NCI-H2171 treated with DMSO at 0.1 percent for 48 hours (cell line): ENCODE measurements around the gene IPO5.
"Not testable (repeated sequence)": the region's sequence is repeated elsewhere in the genome, so short reads cannot be mapped to it uniquely, and the experiment has no call there.

Experiments used
- DNase-seq: peaks from one replicate; lab custom pipeline; 2025; lab: John Stamatoyannopoulos, UW

The IPO5 gene

DNA sequence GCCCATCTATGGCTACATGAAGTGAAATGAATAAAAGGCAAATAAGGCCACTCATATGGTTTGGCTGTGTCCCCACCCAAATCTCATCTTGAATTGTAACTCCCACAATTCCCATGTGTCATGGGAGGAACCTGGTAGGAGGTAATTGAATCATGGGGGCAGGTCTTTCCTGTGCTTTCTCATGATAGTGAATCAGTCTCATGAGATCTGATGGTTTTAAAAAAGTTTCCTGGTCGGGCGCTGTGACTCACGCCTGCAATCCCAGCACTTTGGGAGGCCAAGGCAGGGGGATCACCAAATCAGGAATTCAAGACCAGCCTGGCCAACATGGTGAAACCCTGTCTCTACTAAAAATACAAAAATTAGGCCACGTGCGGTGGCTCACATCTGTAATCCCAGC lies 4.2 kb upstream of the IPO5 start:
- DNase-seq, result not testable (repeated sequence)

- no peak for DNase-seq
Measured at GRCh38 chr13:97951376-97951775, 2.1 kb upstream of the IPO5 start.

GRCh38 chr13:97952831-97953230 lies 644 bp upstream of the IPO5 start:
- peak; percentile 9 for DNase-seq

GRCh38 chr13:97961340-97961739 lies 7.9 kb downstream of the IPO5 start:
- DNase-seq, result no peak

GRCh38 chr13:97962887-97963286 lies 9.4 kb downstream of the IPO5 start:
- no peak for DNase-seq

DNA sequence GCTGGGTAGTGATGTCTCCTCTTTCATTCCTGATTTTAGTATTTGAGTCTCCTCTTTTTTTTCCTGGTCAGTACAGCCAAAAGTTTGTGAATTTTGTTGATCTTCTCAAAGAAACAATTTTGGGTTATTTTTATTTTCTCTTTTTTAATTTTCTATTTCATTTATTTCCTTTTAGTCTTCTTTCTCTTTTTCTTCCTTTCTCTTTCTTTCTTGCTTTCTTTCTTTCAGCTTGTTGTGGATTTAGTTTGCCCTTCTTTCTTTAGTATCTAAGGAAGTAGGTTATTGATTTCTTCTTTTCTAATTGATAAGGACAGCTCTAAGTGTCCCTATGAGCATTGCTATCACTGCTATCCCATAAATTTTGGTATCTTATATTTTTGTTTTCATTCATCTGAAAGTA lies 13.8 kb downstream of the IPO5 start:
- no peak for DNase-seq

DNA sequence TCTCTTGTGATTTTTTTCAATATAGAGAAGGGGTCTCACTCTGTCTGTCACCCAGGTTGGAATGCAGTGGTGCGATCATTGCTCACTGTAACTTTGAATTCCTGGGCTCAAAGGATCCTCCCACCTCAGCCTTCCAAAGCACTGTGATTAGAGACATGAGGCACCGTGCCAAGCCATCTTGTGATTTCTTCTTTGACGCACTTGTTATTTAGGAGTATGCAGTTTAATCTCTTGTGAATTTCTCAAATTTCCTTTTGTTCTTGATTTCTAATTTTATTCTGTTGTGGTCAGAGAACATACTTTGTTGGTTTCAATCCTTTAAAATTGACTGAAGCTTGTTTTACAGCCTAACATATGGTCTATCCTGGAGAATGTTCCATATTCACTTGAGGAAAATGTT lies 14.5 kb downstream of the IPO5 start:
- peak; percentile 23 for DNase-seq

DNA sequence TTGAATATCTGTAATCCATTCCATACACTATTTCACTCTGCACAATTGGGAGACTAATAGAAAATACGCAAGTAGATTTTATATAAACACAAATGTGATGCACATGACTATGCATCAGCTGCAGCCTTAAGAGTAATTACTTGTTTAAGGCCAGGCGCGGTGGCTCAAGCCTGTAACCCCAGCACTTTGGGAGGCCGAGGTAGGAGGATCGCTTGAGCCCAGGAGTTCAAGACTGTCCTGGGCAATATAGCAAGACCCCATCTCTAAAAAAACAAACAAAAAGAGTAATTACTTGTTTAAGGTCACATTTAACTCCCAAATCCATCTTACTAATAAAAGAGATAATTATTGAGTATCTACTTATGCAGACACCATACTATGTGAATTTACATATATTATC lies 18.0 kb downstream of the IPO5 start:
- no peak for DNase-seq

- DNase-seq, result no peak
Measured at GRCh38 chr13:97974773-97975172, 21.3 kb downstream of the IPO5 start.

- no peak for DNase-seq
Measured at GRCh38 chr13:97975280-97975847, 21.9 kb downstream of the IPO5 start.

DNA sequence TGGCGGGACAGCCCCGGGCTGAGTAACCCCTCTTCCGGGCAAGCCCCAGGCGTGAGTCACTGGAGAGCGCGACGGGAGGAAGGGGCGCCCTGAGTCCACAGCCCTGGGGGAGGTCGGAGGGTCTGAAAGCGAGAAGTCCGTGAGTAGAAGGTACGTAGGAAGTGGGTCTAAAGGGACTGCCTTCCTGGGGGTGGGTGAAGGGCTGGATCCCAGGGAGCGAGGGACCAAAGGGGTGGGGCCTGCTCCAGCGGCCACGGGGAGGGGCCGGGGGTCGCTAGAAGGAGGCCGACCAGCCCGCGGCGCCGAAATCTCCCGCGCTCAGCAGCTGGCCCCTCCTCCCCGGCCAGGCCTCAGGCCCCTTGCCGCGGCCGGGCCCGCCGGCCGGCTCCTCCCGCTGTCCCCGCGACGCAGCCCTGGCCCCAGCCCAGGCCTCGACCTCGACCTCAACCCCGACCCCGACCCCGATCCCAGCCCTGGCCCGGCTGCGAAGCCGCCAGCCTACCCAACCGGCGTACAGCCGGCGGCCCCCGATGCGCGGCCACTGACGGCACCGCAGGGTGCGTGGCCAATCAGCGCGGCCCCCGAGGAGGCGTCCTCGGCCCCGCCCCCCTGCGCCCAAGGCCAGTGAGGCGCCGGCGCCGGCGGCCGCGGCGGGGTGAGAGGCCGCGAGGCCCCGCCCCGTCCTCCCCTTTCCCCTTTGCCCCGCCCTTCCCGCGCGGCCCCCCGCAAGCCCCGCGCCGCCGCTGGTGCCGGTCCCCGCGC lies 22.6 kb downstream of the IPO5 start:
- peak; percentile 82 for DNase-seq

- DNase-seq, result peak; percentile 19
Measured at GRCh38 chr13:97976610-97977521, 23.4 kb downstream of the IPO5 start.

DNA sequence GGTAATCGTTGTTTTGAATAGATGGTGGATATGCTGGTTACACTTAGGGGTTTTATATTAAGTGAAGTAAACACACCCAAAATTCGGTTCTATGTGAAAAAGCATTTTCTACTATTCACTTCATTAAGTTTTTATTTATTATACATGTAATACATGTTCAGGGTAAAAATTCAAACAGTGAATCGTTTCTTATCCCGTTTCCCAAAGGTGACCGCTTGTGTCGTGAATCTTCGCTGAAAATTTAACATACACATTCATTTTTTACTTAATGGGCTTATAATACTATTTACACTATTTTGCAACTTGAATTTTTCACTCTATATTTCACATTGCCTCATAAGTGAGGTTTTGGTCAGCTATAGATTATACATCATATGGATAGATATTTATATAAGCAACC lies 24.5 kb downstream of the IPO5 start:
- DNase-seq, result no peak

- no peak for DNase-seq
Measured at GRCh38 chr13:97978651-97979050, 25.2 kb downstream of the IPO5 start.

DNA sequence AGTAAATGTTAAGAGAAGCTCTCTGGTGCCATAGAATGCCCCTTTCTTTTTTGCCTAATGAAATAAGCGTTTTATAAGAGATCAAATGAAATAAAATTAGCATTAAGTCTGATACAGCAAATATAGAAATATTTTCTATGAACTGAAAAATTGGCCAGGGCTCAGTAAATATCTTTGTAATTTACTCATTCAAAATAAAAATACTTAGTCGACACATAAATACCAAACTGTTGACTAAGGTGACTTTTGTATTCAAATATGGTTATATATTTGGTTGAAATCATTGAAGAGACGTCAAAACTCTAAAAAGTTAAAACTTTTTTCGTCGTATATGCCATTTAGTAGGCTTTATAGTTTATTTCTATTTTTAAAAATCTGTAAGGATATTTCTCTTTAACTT lies 25.6 kb downstream of the IPO5 start:
- DNase-seq, result no peak

GRCh38 chr13:97979556-97979955 lies 26.1 kb downstream of the IPO5 start:
- DNase-seq, result no peak

DNA sequence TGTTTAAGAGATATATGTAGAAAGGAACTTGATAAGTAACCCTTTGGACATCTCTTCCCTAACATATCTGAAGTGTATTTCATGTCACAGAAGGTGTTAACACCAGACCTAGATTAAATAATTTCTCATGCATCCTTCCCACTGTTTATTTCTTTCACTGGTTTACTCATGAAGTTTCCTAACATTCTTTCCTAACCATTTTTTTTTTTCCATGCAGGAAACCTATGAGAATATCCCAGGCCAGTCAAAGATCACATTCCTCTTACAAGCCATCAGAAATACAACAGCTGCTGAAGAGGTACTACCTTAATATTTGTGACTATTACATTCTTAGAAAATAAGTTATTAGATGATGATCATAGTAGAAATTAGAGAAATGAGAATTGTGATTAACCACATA lies 28.8 kb downstream of the IPO5 start:
- no peak for DNase-seq

DNA sequence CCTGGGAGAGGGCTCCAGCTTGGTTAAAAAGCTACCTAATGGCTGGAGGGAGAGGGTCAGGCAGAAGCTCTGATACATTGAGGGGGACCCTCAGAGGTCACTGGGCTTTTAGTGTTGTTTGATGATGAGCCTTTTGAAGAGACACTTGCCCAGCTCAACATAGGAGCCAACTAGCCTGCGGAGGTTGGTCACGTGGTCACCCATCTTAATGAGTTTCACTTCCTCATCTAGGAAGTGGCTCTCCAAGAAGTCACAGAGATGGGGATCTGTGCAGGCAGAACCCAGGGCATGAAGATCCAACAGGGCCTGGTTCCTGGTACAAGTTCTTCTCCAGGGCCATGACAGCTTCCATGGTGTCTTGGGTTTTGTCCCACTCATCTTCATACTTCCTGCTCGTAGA lies 33.4 kb downstream of the IPO5 start:
- DNase-seq, result no peak

- DNase-seq, result no peak
Measured at GRCh38 chr13:97999653-98000052, 46.2 kb downstream of the IPO5 start.

DNA sequence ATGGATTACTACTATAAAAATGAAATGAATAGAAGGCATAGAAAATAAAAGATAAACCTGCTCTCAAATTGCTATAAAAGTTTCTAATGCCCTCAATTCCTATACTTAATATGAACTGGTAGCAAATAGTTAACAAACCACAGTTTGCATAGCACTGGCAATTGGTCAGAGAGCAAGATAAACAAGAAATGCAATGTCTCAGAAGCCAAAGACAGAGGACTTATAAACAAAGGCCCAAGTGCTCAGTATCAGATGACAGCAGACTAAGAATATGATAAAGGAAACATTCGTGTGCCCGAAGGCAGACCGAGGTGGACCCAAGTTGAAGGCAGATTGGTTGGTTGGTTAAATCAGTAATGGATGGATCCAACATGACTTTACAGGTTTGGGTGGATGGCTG lies 50.6 kb downstream of the IPO5 start:
- DNase-seq, result no peak

- DNase-seq, result not testable (repeated sequence)
Measured at GRCh38 chr13:98004997-98005396, 51.5 kb downstream of the IPO5 start.

DNA sequence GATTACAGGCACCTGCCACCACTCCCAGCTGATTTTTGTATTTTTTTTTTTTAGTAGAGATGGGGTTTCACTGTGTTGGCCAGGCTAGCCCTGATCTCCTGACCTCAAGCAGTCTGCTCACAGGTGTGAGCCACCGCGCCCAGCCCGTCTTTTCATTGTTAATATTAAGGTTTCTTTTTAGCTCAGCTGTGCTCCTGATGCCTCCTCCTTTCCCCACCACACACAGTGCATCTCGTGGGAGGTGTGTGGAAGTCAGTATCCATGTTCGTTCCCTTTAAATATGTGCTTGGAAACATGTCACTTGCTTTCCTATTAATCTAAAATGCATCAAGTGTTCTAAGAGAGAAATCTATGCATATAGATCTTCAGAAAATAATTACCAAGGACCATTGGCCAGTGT lies 53.5 kb downstream of the IPO5 start:
- DNase-seq, result no peak

GRCh38 chr13:98013241-98013640 lies 59.8 kb downstream of the IPO5 start:
- DNase-seq, result no peak
